ENCODE results near the gene BSN.

The BSN gene

GRCh38 chr3:49620728-49621127 lies 66.5 kb downstream of the BSN start:
- H3K36me3 ChIP-seq (ENCODE audit: insufficient read depth, low read length) = no peaks in the 10 kb centered on the region
- no peaks in the 10 kb centered on the region for H3K27me3 ChIP-seq (ENCODE audit: control insufficient read depth in 1 of 2, insufficient read depth in 2 of 2, low read length in 2 of 2)
- no peak overlapping the region for H3K4me3 ChIP-seq (ENCODE audit: low read depth in 1 of 2, low read length in 2 of 2)
- no peak overlapping the region for H3K27ac ChIP-seq (ENCODE audit: low read depth, low read length)
- H3K9ac ChIP-seq (ENCODE audit: low read length) = no peak overlapping the region
- H3K4me1 ChIP-seq (ENCODE audit: insufficient read depth, low read length) = no peaks in the 10 kb centered on the region
- H3K9me3 ChIP-seq (ENCODE audit: low read length) = no peaks in the 10 kb centered on the region

GRCh38 chr3:49623071-49623470 lies 68.8 kb downstream of the BSN start:
- H3K9ac ChIP-seq (ENCODE audit: low read length) = no peak overlapping the region
- no peaks in the 10 kb centered on the region for H3K27me3 ChIP-seq (ENCODE audit: control insufficient read depth in 1 of 2, insufficient read depth in 2 of 2, low read length in 2 of 2)
- H3K9me3 ChIP-seq (ENCODE audit: low read length) = no peaks in the 10 kb centered on the region
- H3K27ac ChIP-seq (ENCODE audit: low read depth, low read length) = no peak overlapping the region
- no peak overlapping the region for H3K4me3 ChIP-seq (ENCODE audit: low read depth in 1 of 2, low read length in 2 of 2)
- H3K36me3 ChIP-seq (ENCODE audit: insufficient read depth, low read length) = no peaks in the 10 kb centered on the region
- no peaks in the 10 kb centered on the region for H3K4me1 ChIP-seq (ENCODE audit: insufficient read depth, low read length)

- H3K4me1 ChIP-seq (ENCODE audit: insufficient read depth, low read length) = no peaks in the 10 kb centered on the region
- H3K36me3 ChIP-seq (ENCODE audit: insufficient read depth, low read length) = no peaks in the 10 kb centered on the region
- no peaks in the 10 kb centered on the region for H3K27me3 ChIP-seq (ENCODE audit: control insufficient read depth in 1 of 2, insufficient read depth in 2 of 2, low read length in 2 of 2)
- H3K4me3 ChIP-seq (ENCODE audit: low read depth in 1 of 2, low read length in 2 of 2) = no peak overlapping the region
- H3K27ac ChIP-seq (ENCODE audit: low read depth, low read length) = no peak overlapping the region
- no peak overlapping the region for H3K9ac ChIP-seq (ENCODE audit: low read length)
- H3K9me3 ChIP-seq (ENCODE audit: low read length) = no peaks in the 10 kb centered on the region
Measured at GRCh38 chr3:49625071-49625470, 70.8 kb downstream of the BSN start.

GRCh38 chr3:49626101-49626581 lies 71.9 kb downstream of the BSN start:
- H3K36me3 ChIP-seq (ENCODE audit: insufficient read depth, low read length) = no peaks in the 10 kb centered on the region
- H3K4me3 ChIP-seq (ENCODE audit: low read depth in 1 of 2, low read length in 2 of 2) = no peak overlapping the region
- H3K27me3 ChIP-seq (ENCODE audit: control insufficient read depth in 1 of 2, insufficient read depth in 2 of 2, low read length in 2 of 2) = no peaks in the 10 kb centered on the region
- H3K9me3 ChIP-seq (ENCODE audit: low read length) = no peaks in the 10 kb centered on the region
- no peaks in the 10 kb centered on the region for H3K4me1 ChIP-seq (ENCODE audit: insufficient read depth, low read length)
- no peak overlapping the region for H3K27ac ChIP-seq (ENCODE audit: low read depth, low read length)
- no peak overlapping the region for H3K9ac ChIP-seq (ENCODE audit: low read length)

- Histone ChIP-seq H3K4me3 (ENCODE audit: low read depth in 1 of 2, low read length in 2 of 2) (no peak overlapping the region), H3K27me3 (ENCODE audit: control insufficient read depth in 1 of 2, insufficient read depth in 2 of 2, low read length in 2 of 2) (no peaks in the 10 kb centered on the region), H3K36me3 (ENCODE audit: insufficient read depth, low read length) (no peaks in the 10 kb centered on the region), H3K27ac (ENCODE audit: low read depth, low read length) (no peak overlapping the region), H3K9ac (ENCODE audit: low read length) (no peak overlapping the region), H3K4me1 (ENCODE audit: insufficient read depth, low read length) (no peaks in the 10 kb centered on the region), H3K9me3 (ENCODE audit: low read length) (no peaks in the 10 kb centered on the region)
Measured at GRCh38 chr3:49626796-49627195, 72.5 kb downstream of the BSN start.

- H3K36me3 ChIP-seq (ENCODE audit: insufficient read depth, low read length) = no peaks in the 10 kb centered on the region
- H3K9me3 ChIP-seq (ENCODE audit: low read length) = no peaks in the 10 kb centered on the region
Measured at GRCh38 chr3:49627634-49628033, 73.4 kb downstream of the BSN start.

GRCh38 chr3:49628249-49628648 lies 74.0 kb downstream of the BSN start:
- no peaks in the 10 kb centered on the region for H3K36me3 ChIP-seq (ENCODE audit: insufficient read depth, low read length)
- no peak overlapping the region for H3K9ac ChIP-seq (ENCODE audit: low read length)
- no peak overlapping the region for H3K27ac ChIP-seq (ENCODE audit: low read depth, low read length)
- H3K4me3 ChIP-seq (ENCODE audit: low read depth in 1 of 2, low read length in 2 of 2) = no peak overlapping the region
- no peaks in the 10 kb centered on the region for H3K4me1 ChIP-seq (ENCODE audit: insufficient read depth, low read length)
- no peaks in the 10 kb centered on the region for H3K27me3 ChIP-seq (ENCODE audit: control insufficient read depth in 1 of 2, insufficient read depth in 2 of 2, low read length in 2 of 2)
- H3K9me3 ChIP-seq (ENCODE audit: low read length) = no peaks in the 10 kb centered on the region

More at GRCh38 chr3:49627634-49628033, 73.4 kb downstream of the BSN start:
- Histone ChIP-seq H3K4me3 (ENCODE audit: low read depth in 1 of 2, low read length in 2 of 2) (no peak overlapping the region), H3K27ac (ENCODE audit: low read depth, low read length) (no peak overlapping the region), H3K27me3 (ENCODE audit: control insufficient read depth in 1 of 2, insufficient read depth in 2 of 2, low read length in 2 of 2) (no peaks in the 10 kb centered on the region), H3K4me1 (ENCODE audit: insufficient read depth, low read length) (no peaks in the 10 kb centered on the region), H3K9ac (ENCODE audit: low read length) (no peak overlapping the region)

- no peaks in the 10 kb centered on the region for H3K4me1 ChIP-seq (ENCODE audit: insufficient read depth, low read length)
- H3K27ac ChIP-seq (ENCODE audit: low read depth, low read length) = no peak overlapping the region
- H3K9me3 ChIP-seq (ENCODE audit: low read length) = no peaks in the 10 kb centered on the region
- H3K27me3 ChIP-seq (ENCODE audit: control insufficient read depth in 1 of 2, insufficient read depth in 2 of 2, low read length in 2 of 2) = no peaks in the 10 kb centered on the region
- no peak overlapping the region for H3K4me3 ChIP-seq (ENCODE audit: low read depth in 1 of 2, low read length in 2 of 2)
- H3K9ac ChIP-seq (ENCODE audit: low read length) = no peak overlapping the region
- H3K36me3 ChIP-seq (ENCODE audit: insufficient read depth, low read length) = no peaks in the 10 kb centered on the region
Measured at GRCh38 chr3:49629451-49629850, 75.2 kb downstream of the BSN start.

GRCh38 chr3:49629866-49630265 lies 75.6 kb downstream of the BSN start:
- Histone ChIP-seq H3K9me3 (ENCODE audit: low read length) (no peaks in the 10 kb centered on the region), H3K9ac (ENCODE audit: low read length) (no peak overlapping the region), H3K4me3 (ENCODE audit: low read depth in 1 of 2, low read length in 2 of 2) (no peak overlapping the region), H3K4me1 (ENCODE audit: insufficient read depth, low read length) (no peaks in the 10 kb centered on the region), H3K36me3 (ENCODE audit: insufficient read depth, low read length) (no peaks in the 10 kb centered on the region), H3K27me3 (ENCODE audit: control insufficient read depth in 1 of 2, insufficient read depth in 2 of 2, low read length in 2 of 2) (no peaks in the 10 kb centered on the region), H3K27ac (ENCODE audit: low read depth, low read length) (no peak overlapping the region)

- Histone ChIP-seq H3K9ac (ENCODE audit: low read length) (no peak overlapping the region), H3K36me3 (ENCODE audit: insufficient read depth, low read length) (no peaks in the 10 kb centered on the region), H3K27me3 (ENCODE audit: control insufficient read depth in 1 of 2, insufficient read depth in 2 of 2, low read length in 2 of 2) (no peaks in the 10 kb centered on the region), H3K27ac (ENCODE audit: low read depth, low read length) (no peak overlapping the region), H3K4me1 (ENCODE audit: insufficient read depth, low read length) (no peaks in the 10 kb centered on the region), H3K4me3 (ENCODE audit: low read depth in 1 of 2, low read length in 2 of 2) (no peak overlapping the region), H3K9me3 (ENCODE audit: low read length) (no peaks in the 10 kb centered on the region)
Measured at GRCh38 chr3:49630784-49631183, 76.5 kb downstream of the BSN start.

GRCh38 chr3:49634736-49635135 lies 80.5 kb downstream of the BSN start:
- Histone ChIP-seq H3K9ac (ENCODE audit: low read length) (no peak overlapping the region), H3K27ac (ENCODE audit: low read depth, low read length) (no peak overlapping the region), H3K4me3 (ENCODE audit: low read depth in 1 of 2, low read length in 2 of 2) (no peak overlapping the region), H3K9me3 (ENCODE audit: low read length) (no peaks in the 10 kb centered on the region), H3K4me1 (ENCODE audit: insufficient read depth, low read length) (no peaks in the 10 kb centered on the region), H3K36me3 (ENCODE audit: insufficient read depth, low read length) (no peaks in the 10 kb centered on the region), H3K27me3 (ENCODE audit: control insufficient read depth in 1 of 2, insufficient read depth in 2 of 2, low read length in 2 of 2) (no peaks in the 10 kb centered on the region)

- H3K9me3 ChIP-seq (ENCODE audit: low read length) = no peaks in the 10 kb centered on the region
- H3K27me3 ChIP-seq (ENCODE audit: control insufficient read depth in 1 of 2, insufficient read depth in 2 of 2, low read length in 2 of 2) = no peaks in the 10 kb centered on the region
- H3K9ac ChIP-seq (ENCODE audit: low read length) = no peak overlapping the region
- H3K4me1 ChIP-seq (ENCODE audit: insufficient read depth, low read length) = no peaks in the 10 kb centered on the region
- no peak overlapping the region for H3K27ac ChIP-seq (ENCODE audit: low read depth, low read length)
- H3K36me3 ChIP-seq (ENCODE audit: insufficient read depth, low read length) = no peaks in the 10 kb centered on the region
- no peak overlapping the region for H3K4me3 ChIP-seq (ENCODE audit: low read depth in 1 of 2, low read length in 2 of 2)
Measured at GRCh38 chr3:49636883-49637609, 82.8 kb downstream of the BSN start.

Measured in muscle layer of colon (tissue), 2 donors.